Erythroblast (primary cell): ENCODE data around the gene GKAP1.

Experiments used
- GATA1 ChIP-seq: IDR thresholded peaks from 2 replicates; pipeline ENCODE4 v1.6.1; 2011; ENCODE audit warnings: low read depth, mild to moderate bottlenecking, control low read depth, low read length, moderate library complexity
- POLR2A ChIP-seq: IDR thresholded peaks from 2 replicates; pipeline ENCODE4 v1.6.1; 2011; ENCODE audit warnings: mild to moderate bottlenecking, low read length

DNA sequence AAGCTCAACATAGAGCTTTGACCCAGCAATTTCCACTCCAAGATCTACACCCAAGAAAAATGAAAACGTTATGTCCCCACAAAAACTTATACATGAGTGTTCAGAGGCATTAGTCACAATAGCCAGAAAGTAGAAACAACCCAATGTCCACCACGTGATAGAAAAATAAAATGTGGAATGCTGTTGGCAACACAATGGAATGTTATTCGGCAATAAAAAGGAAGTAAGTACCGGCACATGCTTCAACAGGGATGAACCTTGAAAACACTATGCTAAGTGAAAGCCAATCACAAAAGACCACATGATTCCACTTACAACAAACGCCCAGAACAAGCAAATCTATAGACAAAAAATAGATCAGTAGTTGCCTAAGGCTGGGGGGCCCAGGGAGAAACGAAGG is 115.8 kb downstream of the GKAP1 start:
- no peak for TF ChIP-seq POLR2A
- TF ChIP-seq GATA1: no peak
